Measurements from ENCODE around the gene XBP1.
"Not testable (repeated sequence)": the region's sequence is repeated elsewhere in the genome, so short reads cannot be mapped to it uniquely, and the experiment has no call there.

XBP1 gene

GRCh38 chr22:28800308-28801041 is at the start of gene XBP1:
XBP1 (minus strand) TSS chr22:28800569.
- peak; percentile 90 to 92 for DNase-seq

GRCh38 chr22:28846994-28847393 is 46.6 kb upstream of the XBP1 start:
- DNase-seq, result no peak

DNA sequence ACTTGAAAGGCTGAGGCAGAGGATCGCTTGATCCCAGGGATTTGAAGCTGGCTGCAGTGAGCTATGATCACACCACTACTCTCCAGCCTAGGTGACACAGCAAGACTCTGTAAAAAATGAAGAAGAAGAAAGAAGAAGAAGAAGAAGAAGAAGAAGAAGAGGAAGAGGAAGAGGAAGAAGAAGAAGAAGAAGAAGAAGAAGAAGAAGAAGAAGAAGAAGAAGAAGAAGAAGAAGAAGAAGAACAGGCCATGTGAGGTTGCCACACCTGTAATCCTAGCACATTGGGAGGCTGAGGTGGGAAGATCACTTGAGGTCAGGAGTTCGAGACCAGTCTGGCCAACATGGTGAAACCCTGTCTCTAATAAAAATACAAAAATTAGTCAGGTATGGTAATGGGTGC is 43.9 kb upstream of the XBP1 start:
- not testable (repeated sequence) for DNase-seq

DNA sequence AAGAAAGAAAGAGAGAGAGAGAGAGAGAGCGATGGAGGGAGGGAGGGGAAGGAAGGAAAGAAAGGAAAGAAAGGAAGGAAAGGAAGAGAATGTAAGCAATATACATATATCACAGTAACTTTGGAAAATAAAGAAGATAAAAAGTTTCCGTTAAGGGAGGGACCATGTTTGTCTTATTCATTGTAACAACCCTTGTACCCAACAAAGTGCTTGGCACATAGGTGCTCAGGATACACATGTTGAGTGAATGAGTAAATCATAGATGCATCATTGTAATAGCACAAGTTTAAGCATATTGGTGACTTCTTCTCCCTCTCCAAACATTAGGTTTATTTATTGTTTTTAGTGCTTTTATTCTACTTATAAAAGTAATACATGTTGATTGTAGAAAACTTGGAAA is 43.3 kb upstream of the XBP1 start:
- no peak for DNase-seq

GRCh38 chr22:28841111-28841510 is 40.7 kb upstream of the XBP1 start:
- DNase-seq, result no peak

DNA sequence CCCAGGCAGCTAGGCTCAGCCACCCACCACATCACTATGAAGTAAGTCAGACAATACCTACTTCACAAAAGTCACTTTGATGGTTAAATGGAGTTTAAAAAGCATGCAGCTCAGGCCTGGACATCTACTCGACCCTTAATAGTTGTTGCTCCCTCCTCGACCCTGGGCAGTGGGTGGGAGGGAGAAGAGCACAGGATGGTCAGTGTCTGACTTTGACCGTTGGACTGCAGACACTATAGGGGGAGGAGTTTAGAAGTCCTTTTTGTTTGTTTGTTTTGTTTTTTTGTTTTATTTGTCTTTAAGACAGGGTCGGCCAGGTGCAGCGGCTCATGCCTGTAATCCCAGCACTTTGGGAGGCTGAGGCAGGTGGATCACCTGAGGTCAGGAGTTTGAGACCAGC is 38.6 kb upstream of the XBP1 start:
- no peak for DNase-seq

DNA sequence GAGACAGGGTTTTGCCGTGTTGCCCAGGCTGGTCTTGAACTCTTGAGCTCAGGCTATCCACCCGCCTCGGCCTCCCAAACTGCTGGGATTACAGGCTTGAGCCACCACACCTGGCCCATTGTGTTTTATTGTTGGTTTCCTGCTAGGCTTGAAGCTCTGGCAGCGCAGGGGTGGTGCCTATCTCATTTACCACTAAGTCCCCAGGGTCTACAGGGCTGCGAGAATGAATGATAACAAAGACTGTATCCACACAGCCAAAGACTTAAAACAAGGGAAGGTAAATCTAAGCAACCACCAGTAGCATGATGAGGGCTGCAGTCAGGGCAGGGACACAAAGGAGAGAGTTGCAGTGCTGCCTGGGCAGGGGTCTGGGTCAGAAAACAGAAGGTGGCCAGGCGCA is 37.3 kb upstream of the XBP1 start:
- no peak for DNase-seq

DNA sequence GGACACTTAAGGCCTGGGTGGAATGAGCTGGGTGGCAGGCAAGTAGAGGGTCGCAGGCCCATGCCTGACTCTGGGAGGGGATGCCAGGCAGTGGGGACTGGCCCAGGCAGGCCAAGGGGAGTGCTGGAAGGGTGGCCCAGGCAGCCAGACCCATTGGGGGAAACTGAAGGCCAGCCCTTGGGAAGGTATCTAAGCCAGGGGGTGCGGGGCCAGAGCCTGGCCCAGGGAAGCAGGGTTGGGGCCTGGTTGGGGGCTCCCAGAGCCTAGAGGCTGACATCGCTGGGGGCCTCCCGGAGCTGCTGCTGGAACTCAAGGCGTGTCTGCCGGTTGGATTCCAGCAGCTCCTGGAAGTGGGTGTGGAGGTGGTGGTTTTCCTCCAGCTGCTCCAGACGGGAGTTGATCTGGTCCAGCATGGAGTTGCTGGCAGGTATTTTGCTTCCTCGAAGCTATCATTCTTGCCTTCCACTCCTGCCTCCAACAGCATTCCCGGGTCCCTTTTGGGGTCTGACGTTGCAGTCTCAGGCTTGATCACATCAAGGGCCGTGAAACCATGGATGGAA is 35.3 kb upstream of the XBP1 start:
- DNase-seq, result no peak

GRCh38 chr22:28833276-28833923 is 33.0 kb upstream of the XBP1 start:
- no peak for DNase-seq

GRCh38 chr22:28832731-28833130 is 32.4 kb upstream of the XBP1 start:
- no peak for DNase-seq

DNA sequence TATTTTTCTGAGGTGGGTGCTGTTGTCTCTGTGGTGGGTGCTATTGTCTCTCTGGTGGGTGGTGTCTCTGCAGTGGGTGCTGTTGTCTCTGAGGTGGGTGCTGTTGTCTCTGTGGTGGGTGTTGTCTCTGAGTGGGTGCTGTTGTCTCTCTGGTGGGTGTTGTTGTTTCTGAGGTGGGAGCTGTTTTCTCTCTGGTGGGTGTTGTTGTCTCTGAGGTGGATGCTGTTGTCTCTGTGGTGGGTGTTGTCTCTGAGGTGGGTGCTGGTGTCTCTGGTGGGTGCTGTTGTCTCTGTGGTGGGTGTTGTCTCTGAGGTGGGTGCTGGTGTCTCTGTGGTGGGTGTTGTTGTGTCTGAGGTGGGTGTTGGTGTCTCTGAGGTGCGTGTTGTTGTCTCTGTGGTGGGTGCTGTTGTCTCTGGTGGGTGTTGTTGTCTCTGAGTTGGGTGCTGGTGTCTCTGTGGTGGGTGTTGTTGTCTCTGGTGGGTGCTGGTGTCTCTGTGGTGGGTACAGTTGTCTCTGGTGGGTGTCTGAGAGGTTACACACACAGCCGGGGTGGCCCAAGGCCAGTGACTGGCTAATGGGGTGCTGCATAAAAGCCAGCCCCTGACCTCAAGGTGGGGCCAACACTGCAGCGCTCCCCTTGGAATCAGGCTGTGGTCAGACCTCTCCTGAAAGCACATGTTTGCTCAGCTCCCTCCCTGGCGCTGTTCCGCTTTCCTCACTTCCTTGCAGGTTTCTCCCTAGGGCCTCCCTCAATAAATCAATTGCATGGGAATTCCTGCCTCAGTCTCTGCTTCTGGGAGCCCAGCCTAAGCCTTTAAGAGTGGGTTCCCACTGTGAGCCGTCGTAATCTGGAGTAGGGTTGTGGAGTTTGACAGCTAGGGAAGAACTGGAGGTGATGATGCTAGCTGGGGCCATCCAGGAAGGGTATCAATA is 31.0 kb upstream of the XBP1 start:
- DNase-seq, result no peak

GRCh38 chr22:28830441-28830840 is 30.1 kb upstream of the XBP1 start:
- DNase-seq, result no peak

- DNase-seq, result peak; percentile 45 to 57
These were observed 29.2 kb upstream of the XBP1 start for GRCh38 chr22:28829358-28830181.

GRCh38 chr22:28826921-28827320 is 26.6 kb upstream of the XBP1 start:
- no peak for DNase-seq

GRCh38 chr22:28826430-28826829 is 26.1 kb upstream of the XBP1 start:
- not testable (repeated sequence) for DNase-seq

- not testable (repeated sequence) for DNase-seq
These were observed 24.1 kb upstream of the XBP1 start for GRCh38 chr22:28824455-28824854.

GRCh38 chr22:28822930-28823551 is 22.7 kb upstream of the XBP1 start:
- DNase-seq, result no peak

GRCh38 chr22:28821452-28821851 is 21.1 kb upstream of the XBP1 start:
- no peak for DNase-seq

- DNase-seq, result no peak
These were observed 20.5 kb upstream of the XBP1 start for GRCh38 chr22:28820885-28821284.

DNA sequence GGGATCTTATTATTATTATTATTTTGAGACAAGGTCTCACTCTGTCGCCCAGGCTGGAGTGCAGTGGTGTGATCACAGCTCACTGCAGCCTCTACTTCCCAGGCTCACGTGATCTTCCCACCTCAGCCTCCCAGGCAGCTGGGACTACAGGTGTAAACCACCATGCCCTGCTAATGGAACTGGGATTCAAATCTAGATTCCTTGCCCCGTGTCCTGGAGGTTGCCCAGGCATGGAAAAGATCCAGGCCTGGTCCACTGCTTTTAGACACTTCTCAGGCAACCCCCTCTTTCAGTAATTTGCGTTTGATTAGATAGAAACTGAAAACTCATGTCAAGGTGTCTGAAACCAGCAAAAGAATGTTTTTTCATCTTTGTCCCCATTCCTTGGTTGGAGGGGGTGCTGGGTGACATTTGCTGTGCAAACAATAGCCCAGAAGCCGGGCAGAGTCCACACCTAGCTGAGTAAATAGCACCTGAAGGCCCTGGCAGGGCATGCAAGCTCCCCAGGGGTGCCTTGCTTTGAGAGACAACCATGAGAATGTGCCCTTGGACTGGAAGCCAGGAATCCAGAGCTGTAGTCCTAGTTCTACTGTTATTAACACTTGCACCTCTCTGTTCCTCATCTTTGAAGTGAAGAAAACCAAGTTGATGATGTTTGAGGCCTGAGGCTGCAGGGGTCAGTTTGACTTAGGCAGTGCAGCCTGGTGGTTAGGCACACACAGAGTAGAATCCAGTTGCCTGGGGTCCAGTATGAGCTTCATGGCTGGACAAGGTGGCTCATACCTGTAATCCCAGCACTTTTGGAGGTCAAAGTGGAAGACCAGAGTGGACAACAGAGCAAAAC is 19.1 kb upstream of the XBP1 start:
- DNase-seq, result no peak

Data from hippocampal formation (tissue), 2 donors.